GM10266 (cell line): ENCODE results near the gene DEPDC5.

Experiments used
- DNase-seq: peaks from one replicate; pipeline ENCODE4 v3.0.0; 2012; ENCODE audit errors: extremely low spot score
- CTCF ChIP-seq: IDR thresholded peaks from 2 replicates; pipeline ENCODE4 v1.5.1; 2012; ENCODE audit warnings: mild to moderate bottlenecking, low read depth; ENCODE audit not compliant: control insufficient read depth, insufficient read depth; ENCODE audit errors: missing control alignments

Gene DEPDC5

GRCh38 chr22:31935961-31936635 is 182.3 kb downstream of the DEPDC5 start:
- TF ChIP-seq CTCF: no peak
- DNase-seq: no peak

GRCh38 chr22:31937341-31937740 is 183.5 kb downstream of the DEPDC5 start:
- DNase-seq: no peak
- no peak for TF ChIP-seq CTCF

GRCh38 chr22:31938296-31938695 is 184.5 kb downstream of the DEPDC5 start:
- no peak for TF ChIP-seq CTCF
- DNase-seq: no peak

- no peak for DNase-seq
- no peak for TF ChIP-seq CTCF
These were observed 186.7 kb downstream of the DEPDC5 start for GRCh38 chr22:31940506-31940905.

GRCh38 chr22:31942091-31942490 is 188.3 kb downstream of the DEPDC5 start:
- no peak for DNase-seq
- TF ChIP-seq CTCF: no peak

GRCh38 chr22:31943206-31943977 is 189.6 kb downstream of the DEPDC5 start:
- TF ChIP-seq CTCF: no peak
- DNase-seq: no peak
